Esophagus muscularis mucosa (tissue), 4 donors: ENCODE measurements around the gene AJAP1. TPM values are rescaled to one million over a fixed set of nuclear protein-coding genes. Genes with fewer than 3 reads are reported as not detected.

Experiments
- DNase-seq: peaks from one replicate; pipeline ENCODE4 v3.0.0-alpha.2; 2017; ENCODE audit errors: extremely low spot score
- H3K27ac ChIP-seq, 4 donors: fragments of 200-600 bp; sonication (generic); replicated peaks in 1 of 4; 1 replicate in 3 of 4; 2 replicates in 1 of 4; pipeline ENCODE4 v1.5.1; 2016 to 2019; ENCODE audit warnings: mild to moderate bottlenecking in 1 of 4
- H3K27me3 ChIP-seq, 4 donors: fragments of 200-600 bp; sonication (generic); one replicate each; pipeline versions ENCODE4 v1.5.1 to v1.6.0; 2016 to 2019
- H3K36me3 ChIP-seq, 4 donors: fragments of 200-600 bp; sonication (generic); one replicate each; pipeline ENCODE4 v1.5.1; 2016 to 2019
- H3K4me1 ChIP-seq, 4 donors: fragments of 200-600 bp; sonication (generic); one replicate each; pipeline ENCODE4 v1.5.1; 2016 to 2019
- H3K4me3 ChIP-seq, 4 donors: fragments of 200-600 bp; sonication (generic); 1 replicate in 2 of 4; 2 replicates in 2 of 4; pipeline ENCODE4 v1.5.1; 2016 to 2019; ENCODE audit warnings: mild to moderate bottlenecking in 4 of 4, moderate library complexity in 1 of 4
- H3K9me3 ChIP-seq, 4 donors: fragments of 200-600 bp; sonication (generic); 1 replicate in 3 of 4; 2 replicates in 1 of 4; pipeline ENCODE4 v1.5.1; 2016 to 2019
- EP300 ChIP-seq: sonication (generic); formaldehyde crosslinking; IDR thresholded peaks from one replicate; pipeline ENCODE4 v1.6.1; 2017; ENCODE audit warnings: antibody characterized with exemption
- POLR2A ChIP-seq: fragments of 450-650 bp; IDR thresholded peaks from one replicate; pipeline ENCODE4 v1.6.1; 2017; ENCODE audit warnings: antibody characterized with exemption, moderate library complexity, mild to moderate bottlenecking, low read depth
- POLR2AphosphoS5 ChIP-seq, 2 donors: sonication (generic); formaldehyde crosslinking; IDR thresholded peaks; one replicate each; pipeline ENCODE4 v1.6.1; 2017; ENCODE audit warnings: antibody characterized with exemption in 2 of 2
- WGBS: methylation state at CpG from one replicate; pipeline ENCODE4 v1.1.5; 2018; 5-methylcytosine and 5-hydroxymethylcytosine counted together
- intact Hi-C: fragments of 100-400 bp; cut with DNase I; formaldehyde crosslinking; loops from one replicate; pipeline ENCODE4 v1.15.1; 2023
- total RNA-seq, 4 donors: library from RNA; depleted of rRNA; stranded (reverse); fragments of >200 nt; gene quantifications; one replicate each; pipeline versions ENCODE4 v1.1.0 to v1.2.1, GENCODE V29; 2016
- TF ChIP-seq, protein P1 (sequence below), 3 experiments: fragments of 200-600 bp in 2 of 3; fragments of 450-650 bp in 1 of 3; sonication (generic) in 2 of 3; IDR thresholded peaks; one replicate each; pipeline ENCODE4 v1.5.1; 2017 to 2019; ENCODE audit warnings: antibody characterized with exemption in 3 of 3, mild to moderate bottlenecking in 2 of 3, moderate library complexity in 1 of 3

The AJAP1 gene
- total RNA-seq, 4 donors from 2014 or later: 0.40 to 0.84 (median 0.54) TPM

DNA sequence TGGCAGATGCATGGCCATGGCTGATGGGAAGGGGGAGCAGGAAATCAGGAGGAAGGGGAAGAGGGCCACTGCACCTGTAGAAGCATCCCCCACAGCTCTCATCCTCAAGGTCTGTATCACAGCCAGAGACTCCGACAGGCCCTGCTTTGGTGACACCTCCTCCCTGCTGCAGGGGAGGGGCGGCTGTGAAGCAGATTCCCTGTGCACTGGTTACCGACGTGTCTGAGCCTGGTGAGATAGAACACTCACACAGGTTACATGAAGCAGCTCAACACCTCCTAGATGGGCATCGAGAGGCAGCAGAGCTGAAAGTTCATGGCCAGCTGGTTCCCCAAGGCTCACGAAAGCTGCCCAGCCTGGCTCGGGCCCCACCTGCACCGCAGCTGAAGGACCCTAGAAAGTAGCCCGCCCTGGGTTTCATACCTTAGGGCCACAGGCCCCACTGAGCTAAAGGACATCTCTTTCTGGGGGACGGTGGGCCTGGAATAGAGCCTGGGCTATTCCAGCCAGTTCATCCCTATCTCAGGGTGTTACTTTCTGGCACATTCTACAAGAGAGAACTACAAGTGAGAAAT is 30.2 kb upstream of the AJAP1 start:
- peaks cover 0 to 22% (median 4%) of the 10 kb centered on the region in 4 donors for H3K27me3 ChIP-seq
- H3K4me3 ChIP-seq: no peak overlapping the region
- DNase-seq: no peak
- H3K9me3 ChIP-seq: no peaks in the 10 kb centered on the region
- 83% methylated on average over 6 of the region's 10 CpGs for WGBS
- H3K4me1 ChIP-seq: no peaks in the 10 kb centered on the region
- TF ChIP-seq POLR2AphosphoS5 (IDR thresholded peaks at IDR 0.05) (no peak), POLR2A (no peak), EP300 (no peak)
- TF ChIP-seq, protein P1, sequence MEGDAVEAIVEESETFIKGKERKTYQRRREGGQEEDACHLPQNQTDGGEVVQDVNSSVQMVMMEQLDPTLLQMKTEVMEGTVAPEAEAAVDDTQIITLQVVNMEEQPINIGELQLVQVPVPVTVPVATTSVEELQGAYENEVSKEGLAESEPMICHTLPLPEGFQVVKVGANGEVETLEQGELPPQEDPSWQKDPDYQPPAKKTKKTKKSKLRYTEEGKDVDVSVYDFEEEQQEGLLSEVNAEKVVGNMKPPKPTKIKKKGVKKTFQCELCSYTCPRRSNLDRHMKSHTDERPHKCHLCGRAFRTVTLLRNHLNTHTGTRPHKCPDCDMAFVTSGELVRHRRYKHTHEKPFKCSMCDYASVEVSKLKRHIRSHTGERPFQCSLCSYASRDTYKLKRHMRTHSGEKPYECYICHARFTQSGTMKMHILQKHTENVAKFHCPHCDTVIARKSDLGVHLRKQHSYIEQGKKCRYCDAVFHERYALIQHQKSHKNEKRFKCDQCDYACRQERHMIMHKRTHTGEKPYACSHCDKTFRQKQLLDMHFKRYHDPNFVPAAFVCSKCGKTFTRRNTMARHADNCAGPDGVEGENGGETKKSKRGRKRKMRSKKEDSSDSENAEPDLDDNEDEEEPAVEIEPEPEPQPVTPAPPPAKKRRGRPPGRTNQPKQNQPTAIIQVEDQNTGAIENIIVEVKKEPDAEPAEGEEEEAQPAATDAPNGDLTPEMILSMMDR (IDR thresholded peaks at IDR 0.05): no peak
- intact Hi-C loops: no loop called here
- no peak overlapping the region for H3K27ac ChIP-seq
- no peaks in the 10 kb centered on the region for H3K36me3 ChIP-seq

DNA sequence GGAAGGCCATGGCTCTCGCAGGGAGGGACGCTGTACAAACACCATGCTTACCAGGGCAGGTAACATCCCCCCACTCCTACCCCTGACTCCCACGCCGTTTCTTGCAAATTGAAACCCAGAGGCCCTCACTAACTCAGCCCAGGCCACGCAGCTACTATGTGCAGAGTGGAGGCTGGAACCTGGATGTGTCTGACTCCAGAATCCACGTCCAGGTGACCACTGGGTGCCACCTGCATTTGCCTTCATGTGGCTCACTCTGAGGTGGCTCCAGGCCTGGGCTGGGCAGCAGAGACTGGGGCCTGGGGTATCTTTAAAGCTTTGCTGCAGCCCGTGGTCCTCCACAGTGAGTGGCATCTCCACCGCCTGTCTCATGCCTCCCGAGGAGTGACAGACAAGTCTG is 29.6 kb upstream of the AJAP1 start:
- no peak for TF ChIP-seq EP300
- TF ChIP-seq, protein P1 (IDR thresholded peaks at IDR 0.05): no peak
- no peak for TF ChIP-seq POLR2A
- no peak for TF ChIP-seq POLR2AphosphoS5 (IDR thresholded peaks at IDR 0.05)
- WGBS: 81% methylated on average over 7 of the region's 9 CpGs
- H3K36me3 ChIP-seq: no peaks in the 10 kb centered on the region
- no peak overlapping the region for H3K27ac ChIP-seq
- peaks cover 0 to 22% (median 4%) of the 10 kb centered on the region in 4 donors for H3K27me3 ChIP-seq
- no peak for DNase-seq
- intact Hi-C loops: no loop called here
- H3K4me1 ChIP-seq: no peaks in the 10 kb centered on the region
- no peaks in the 10 kb centered on the region for H3K9me3 ChIP-seq
- H3K4me3 ChIP-seq: no peak overlapping the region

DNA sequence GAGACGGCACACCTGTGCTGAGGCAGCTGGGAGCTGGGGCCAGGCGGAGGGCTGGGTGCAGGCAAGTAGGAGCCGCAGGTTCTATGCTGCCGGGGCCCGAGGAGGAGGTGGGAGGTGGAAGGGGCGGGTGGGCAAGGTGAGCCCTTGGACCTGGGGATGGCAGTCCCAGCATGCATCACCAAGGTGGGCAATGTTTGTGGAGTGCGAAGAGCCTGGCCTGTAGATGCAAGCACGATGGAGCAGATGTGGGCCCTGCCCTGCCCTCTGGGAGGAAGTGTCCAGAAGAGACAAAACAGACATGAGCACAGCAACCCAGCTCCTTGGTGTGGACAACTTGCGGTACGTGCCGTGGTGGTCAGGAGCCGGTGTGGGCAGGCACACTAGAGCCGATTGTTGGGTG is 28.3 kb upstream of the AJAP1 start:
- no peak for TF ChIP-seq POLR2A
- no peak for TF ChIP-seq POLR2AphosphoS5 (IDR thresholded peaks at IDR 0.05)
- TF ChIP-seq EP300: no peak
- TF ChIP-seq, protein P1 (IDR thresholded peaks at IDR 0.05): no peak
- Histone ChIP-seq H3K36me3 (no peaks in the 10 kb centered on the region), H3K27me3 (peaks cover 0 to 22% (median 4%) of the 10 kb centered on the region in 4 donors), H3K4me3 (no peak overlapping the region), H3K9me3 (no peaks in the 10 kb centered on the region), H3K27ac (no peak overlapping the region), H3K4me1 (no peaks in the 10 kb centered on the region)
- intact Hi-C loops: no loop called here
- DNase-seq: no peak
- 93% methylated on average over 11 of the region's 13 CpGs for WGBS

DNA sequence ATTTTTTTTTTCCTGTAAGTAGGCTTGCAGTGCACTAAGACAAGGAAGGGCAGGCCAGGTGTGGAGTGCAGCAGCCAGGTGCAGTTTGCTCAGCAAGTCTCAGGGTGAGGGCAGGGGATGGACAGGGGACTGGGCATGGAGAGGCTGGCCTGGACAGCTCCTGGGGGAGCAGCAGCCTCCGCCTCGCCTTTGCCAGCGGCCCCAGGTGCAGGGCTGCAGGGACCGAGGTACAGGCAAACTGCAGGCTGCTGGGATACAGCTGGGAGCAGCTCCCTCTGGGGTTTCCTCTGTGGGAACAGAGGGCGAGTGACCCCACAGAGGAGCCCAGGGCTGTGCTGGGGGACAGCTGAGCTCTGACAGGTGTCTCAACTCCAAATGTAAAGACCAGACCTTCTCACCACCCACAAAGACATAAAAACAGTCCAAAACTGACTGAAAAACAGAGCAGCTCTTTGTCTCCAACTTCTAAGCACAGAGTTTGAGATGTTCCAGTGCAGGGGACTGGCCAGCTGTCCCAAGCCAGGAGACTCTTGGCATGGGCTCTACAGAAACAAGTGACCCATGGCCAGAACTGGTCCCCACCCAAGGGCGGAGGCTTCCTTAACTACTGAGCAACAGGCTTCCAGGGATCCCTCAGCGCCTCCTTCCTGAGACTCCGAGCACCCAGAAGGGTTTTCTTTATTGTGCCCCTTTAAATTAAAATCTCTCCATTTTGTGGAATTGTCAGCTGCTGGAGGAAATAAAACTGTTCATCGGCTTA is 27.7 kb upstream of the AJAP1 start:
- H3K36me3 ChIP-seq: no peaks in the 10 kb centered on the region
- no peaks in the 10 kb centered on the region for H3K4me1 ChIP-seq
- no peak overlapping the region for H3K27ac ChIP-seq
- H3K9me3 ChIP-seq: no peaks in the 10 kb centered on the region
- peaks cover 0 to 22% (median 4%) of the 10 kb centered on the region in 4 donors for H3K27me3 ChIP-seq
- no peak for DNase-seq
- H3K4me3 ChIP-seq: no peak overlapping the region
- TF ChIP-seq EP300: no peak
- no peak for TF ChIP-seq POLR2A
- WGBS: 70% methylated on average over 7 of the region's 9 CpGs
- intact Hi-C loops: no loop called here

DNA sequence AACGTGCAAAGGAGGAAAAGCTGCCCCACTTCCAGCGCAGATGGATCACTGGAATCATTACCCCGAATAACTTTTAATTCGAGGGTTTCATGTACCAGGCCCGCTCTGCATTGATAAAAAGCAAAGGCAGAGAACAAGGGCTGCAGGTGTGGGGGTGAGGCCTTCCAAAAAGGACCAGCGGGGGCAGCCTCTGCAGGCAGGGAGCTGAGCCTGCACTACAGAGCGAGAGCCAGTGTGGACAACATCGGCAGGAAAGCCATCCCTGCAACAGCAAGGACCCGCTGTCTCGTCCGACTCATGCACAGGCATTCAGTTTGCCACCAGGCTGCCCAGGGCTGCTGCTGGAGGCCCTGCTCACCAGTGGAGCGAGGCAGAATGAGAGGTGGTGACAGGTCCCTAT is 27.1 kb upstream of the AJAP1 start:
- Histone ChIP-seq H3K27me3 (peaks cover 0 to 22% (median 4%) of the 10 kb centered on the region in 4 donors), H3K4me3 (no peak overlapping the region), H3K36me3 (no peaks in the 10 kb centered on the region), H3K9me3 (no peaks in the 10 kb centered on the region), H3K27ac (no peak overlapping the region), H3K4me1 (no peaks in the 10 kb centered on the region)
- 82% methylated on average over 12 of the region's 12 CpGs for WGBS
- no peak for DNase-seq
- TF ChIP-seq POLR2A (no peak), EP300 (no peak), POLR2AphosphoS5 (IDR thresholded peaks at IDR 0.05) (no peak)
- TF ChIP-seq, protein P1 (IDR thresholded peaks at IDR 0.05): no peak
- intact Hi-C loops: no loop called here
